CD8-positive, alpha-beta memory T cell (primary cell): ENCODE measurements around the gene RASGRF1. TPM values are rescaled to one million over a fixed set of nuclear protein-coding genes. Genes with fewer than 3 reads are reported as not detected.

Source experiments
- CTCF ChIA-PET: fragments of 350-600 bp; sonication (Branson Sonifier 250); formaldehyde crosslinking; loops from one replicate; lab custom pipeline; 2021; ENCODE audit warnings: antibody characterized with exemption; lab: Charles Lee
- POLR2A ChIA-PET: fragments of 350-600 bp; sonication (Branson Sonifier 250); formaldehyde crosslinking; loops from one replicate; lab custom pipeline; 2021; ENCODE audit warnings: antibody characterized with exemption; lab: Charles Lee
- DNase-seq, 5 donors: peaks; one replicate each; pipeline versions ENCODE4 v3.0.0 to v3.0.0-alpha.2; 2020 to 2022; ENCODE audit warnings: mixed read lengths in 1 of 5
- H3K27ac ChIP-seq: one replicate; pipeline ENCODE4 v1.7.0; 2013; ENCODE audit warnings: low read depth, mild to moderate bottlenecking, low read length, moderate library complexity
- H3K27me3 ChIP-seq: 2 replicates; pipeline ENCODE4 v1.7.0; 2013; ENCODE audit warnings: low read length, mild to moderate bottlenecking; ENCODE audit not compliant: insufficient read depth, poor library complexity, severe bottlenecking
- H3K36me3 ChIP-seq: 2 replicates; pipeline ENCODE4 v1.7.0; 2013; ENCODE audit warnings: mild to moderate bottlenecking, low read length, moderate library complexity; ENCODE audit not compliant: insufficient read depth
- H3K4me1 ChIP-seq: 2 replicates; pipeline ENCODE4 v1.7.0; 2013; ENCODE audit warnings: mild to moderate bottlenecking, low read length, moderate library complexity; ENCODE audit not compliant: insufficient read depth
- H3K4me3 ChIP-seq: 2 replicates; pipeline ENCODE4 v1.7.0; 2013; ENCODE audit warnings: mild to moderate bottlenecking, low read length
- H3K9me3 ChIP-seq: 2 replicates; pipeline ENCODE4 v1.7.0; 2013; ENCODE audit warnings: mild to moderate bottlenecking, low read length
- H3K27ac Mint-ChIP-seq, 8 donors: one replicate each; pipeline ENCODE4 v1.8.0; 2020 to 2021; ENCODE audit warnings: mixed read lengths in 8 of 8, mild to moderate bottlenecking in 6 of 8, inconsistent platforms in 3 of 8, moderate library complexity in 3 of 8
- H3K27me3 Mint-ChIP-seq, 2 donors: one replicate each; pipeline ENCODE4 v1.8.0; 2020 to 2021; ENCODE audit warnings: mixed read lengths in 2 of 2, mild to moderate bottlenecking in 1 of 2, moderate library complexity in 1 of 2
- H3K36me3 Mint-ChIP-seq, 3 donors: one replicate each; pipeline ENCODE4 v1.8.0; 2020 to 2021; ENCODE audit warnings: mixed read lengths in 3 of 3, inconsistent platforms in 1 of 3, mild to moderate bottlenecking in 1 of 3
- H3K4me1 Mint-ChIP-seq, 3 donors: one replicate each; pipeline ENCODE4 v1.8.0; 2020 to 2021; ENCODE audit warnings: mixed read lengths in 3 of 3, inconsistent platforms in 1 of 3, mild to moderate bottlenecking in 1 of 3
- H3K4me3 Mint-ChIP-seq, 7 donors: one replicate each; pipeline ENCODE4 v1.8.0; 2020 to 2021; ENCODE audit warnings: mixed read lengths in 7 of 7, mild to moderate bottlenecking in 6 of 7, moderate library complexity in 4 of 7, inconsistent platforms in 2 of 7
- H3K9me3 Mint-ChIP-seq, 5 donors: one replicate each; pipeline ENCODE4 v1.8.0; 2020 to 2022; ENCODE audit warnings: mixed read lengths in 5 of 5, mild to moderate bottlenecking in 3 of 5, moderate library complexity in 2 of 5, inconsistent platforms in 1 of 5
- polyA plus RNA-seq: library from polyadenylated mRNA; unstranded; fragments of 300-500 nt; fragmentation: Illumina TruSeq; gene quantifications from one replicate; pipeline ENCODE4 v1.2.3, GENCODE V29; 2021
- total RNA-seq, 2 experiments: library from RNA; stranded (reverse); gene quantifications; one replicate each; pipeline ENCODE4 v1.2.3, GENCODE V29; 2021

Gene RASGRF1
- total and polyA plus RNA-seq, 3 experiments from 2014 or later: not detected

DNA sequence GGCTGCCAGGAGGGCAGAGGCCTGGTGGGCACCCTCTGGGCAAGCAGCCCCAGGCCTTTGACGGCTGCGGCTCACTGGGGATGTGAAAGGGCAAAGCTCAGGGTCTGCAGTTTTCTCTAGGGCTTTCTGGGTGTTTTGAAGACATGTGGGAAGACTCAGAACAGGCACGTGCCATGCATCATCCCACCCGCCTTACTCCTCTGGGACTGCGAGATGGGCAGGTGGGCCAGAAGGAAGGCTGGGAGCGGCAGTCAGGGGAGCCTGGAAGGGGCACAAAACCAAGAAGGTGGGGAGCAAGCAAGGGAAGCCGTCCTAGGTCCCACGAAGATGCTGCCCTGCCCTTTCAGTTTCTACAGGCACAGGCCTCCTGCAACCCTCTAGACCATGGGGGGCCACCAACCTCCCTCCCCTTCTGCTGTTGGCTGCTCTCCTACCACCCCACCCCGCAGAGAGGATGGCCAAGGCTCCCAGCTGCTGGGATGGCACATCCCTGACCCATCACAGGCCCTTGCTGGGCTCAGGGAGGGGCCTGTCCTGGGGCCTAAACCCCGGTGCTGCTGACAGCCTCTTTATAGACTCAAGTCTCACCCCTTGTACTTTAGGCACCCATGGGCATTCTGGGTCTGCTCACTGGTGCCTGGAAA, 73.9 kb downstream of the RASGRF1 start:
- H3K27ac Mint-ChIP-seq: no peak overlapping the region
- Histone ChIP-seq H3K27me3 (no peaks in the 10 kb centered on the region), H3K36me3 (no peaks in the 10 kb centered on the region), H3K4me1 (no peaks in the 10 kb centered on the region), H3K27ac (no peak overlapping the region), H3K9me3 (no peaks in the 10 kb centered on the region), H3K4me3 (no peak overlapping the region)
- H3K9me3 Mint-ChIP-seq: no peaks in the 10 kb centered on the region
- H3K27me3 Mint-ChIP-seq: peaks cover 0 to 10% of the 10 kb centered on the region in 2 donors
- H3K4me1 Mint-ChIP-seq: no peaks in the 10 kb centered on the region
- H3K36me3 Mint-ChIP-seq: no peaks in the 10 kb centered on the region
- DNase-seq: no peak
- POLR2A ChIA-PET: no interaction called here
- H3K4me3 Mint-ChIP-seq: no peak overlapping the region
- CTCF ChIA-PET: no interaction called here

DNA sequence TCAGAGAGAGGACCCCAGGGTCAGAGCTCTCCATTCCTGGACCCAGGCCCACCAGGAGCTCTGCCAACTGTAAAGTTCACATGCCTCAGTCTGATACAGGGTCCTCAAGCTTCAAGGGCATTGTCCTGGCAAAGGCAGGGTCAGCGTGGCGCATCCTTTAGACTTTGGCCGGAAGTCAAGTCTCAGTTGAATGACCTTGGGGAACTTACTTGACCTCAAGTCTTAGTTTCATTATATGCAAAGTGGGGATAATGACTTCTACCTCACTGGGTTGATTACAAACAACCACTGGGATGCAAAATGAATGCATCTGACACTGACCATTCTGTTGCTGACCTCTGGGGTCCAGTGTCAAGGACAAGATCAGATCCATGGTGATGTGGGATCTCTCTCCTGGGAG, 75.2 kb downstream of the RASGRF1 start:
- Histone ChIP-seq H3K27ac (no peak overlapping the region), H3K4me1 (no peaks in the 10 kb centered on the region), H3K4me3 (no peak overlapping the region), H3K27me3 (no peaks in the 10 kb centered on the region), H3K36me3 (no peaks in the 10 kb centered on the region), H3K9me3 (no peaks in the 10 kb centered on the region)
- DNase-seq: no peak
- H3K4me3 Mint-ChIP-seq: no peak overlapping the region
- ChIA-PET CTCF (no interaction called here), POLR2A (no interaction called here)
- no peaks in the 10 kb centered on the region for H3K9me3 Mint-ChIP-seq
- H3K36me3 Mint-ChIP-seq: no peaks in the 10 kb centered on the region
- peaks cover 2 to 10% of the 10 kb centered on the region in 2 donors for H3K27me3 Mint-ChIP-seq
- no peak overlapping the region for H3K27ac Mint-ChIP-seq
- H3K4me1 Mint-ChIP-seq: no peaks in the 10 kb centered on the region

DNA sequence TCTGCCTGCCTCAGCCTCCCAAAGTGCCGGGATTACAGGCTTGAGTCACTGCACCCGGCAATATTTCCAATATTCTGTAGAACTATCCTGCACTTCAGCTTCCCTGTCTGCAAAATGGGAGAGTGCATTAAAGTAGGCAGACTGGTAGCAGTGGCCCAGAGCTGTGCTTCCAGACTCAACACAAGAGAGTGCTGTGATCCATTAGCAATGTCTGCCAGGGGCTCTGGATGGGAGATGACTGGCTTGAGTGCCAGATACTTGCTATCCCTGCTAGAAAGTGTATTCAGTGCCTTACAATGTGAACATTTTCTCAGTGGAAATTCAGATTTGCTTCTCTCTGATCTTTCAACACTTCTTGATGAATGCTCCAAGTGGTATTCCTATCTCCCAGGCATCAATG, 80.3 kb downstream of the RASGRF1 start:
- Histone ChIP-seq H3K27me3 (no peaks in the 10 kb centered on the region), H3K27ac (no peak overlapping the region), H3K9me3 (no peaks in the 10 kb centered on the region), H3K4me3 (no peak overlapping the region), H3K36me3 (no peaks in the 10 kb centered on the region), H3K4me1 (no peaks in the 10 kb centered on the region)
- Mint-ChIP-seq H3K27ac (no peak overlapping the region), H3K36me3 (no peaks in the 10 kb centered on the region), H3K27me3 (peaks cover 2 to 14% of the 10 kb centered on the region in 2 donors), H3K9me3 (no peaks in the 10 kb centered on the region), H3K4me3 (no peak overlapping the region), H3K4me1 (no peaks in the 10 kb centered on the region)
- CTCF ChIA-PET: no interaction called here
- POLR2A ChIA-PET: interaction anchor here (0.7 kb wide), 1 partner anchor 14 kb away, joined by 7 read pairs; no protein-coding TSS in a partner anchor
- DNase-seq: no peak

DNA sequence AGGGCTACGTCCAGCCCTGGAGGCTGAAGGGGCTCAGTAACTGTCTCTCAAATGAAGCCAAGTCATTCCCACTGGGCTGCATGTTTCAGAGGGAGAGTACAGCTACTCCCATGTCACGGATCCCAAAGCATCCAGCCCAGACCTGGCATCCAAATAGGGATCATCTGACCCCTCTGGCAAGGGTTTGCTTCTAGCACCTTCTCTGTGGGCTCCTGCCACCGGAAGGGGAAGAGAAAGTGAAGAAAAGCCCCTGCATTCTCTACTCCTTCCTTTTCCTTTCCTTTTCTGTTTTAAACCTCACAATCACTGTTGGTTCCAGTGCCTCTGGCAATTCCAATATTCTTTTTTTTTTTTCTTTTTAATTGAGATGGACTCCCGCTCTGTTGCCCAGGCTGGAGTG, 81.2 kb downstream of the RASGRF1 start:
- POLR2A ChIA-PET: no interaction called here
- CTCF ChIA-PET: no interaction called here
- H3K27ac Mint-ChIP-seq: no peak overlapping the region
- Histone ChIP-seq H3K27me3 (no peaks in the 10 kb centered on the region), H3K4me3 (no peak overlapping the region), H3K4me1 (peaks cover 5% of the 10 kb centered on the region), H3K9me3 (no peaks in the 10 kb centered on the region), H3K27ac (no peak overlapping the region), H3K36me3 (no peaks in the 10 kb centered on the region)
- no peak overlapping the region for H3K4me3 Mint-ChIP-seq
- H3K36me3 Mint-ChIP-seq: no peaks in the 10 kb centered on the region
- H3K4me1 Mint-ChIP-seq: peaks cover 0 to 7% (median 0%) of the 10 kb centered on the region in 3 donors
- no peaks in the 10 kb centered on the region for H3K9me3 Mint-ChIP-seq
- H3K27me3 Mint-ChIP-seq: peaks cover 2 to 14% of the 10 kb centered on the region in 2 donors
- no peak for DNase-seq

DNA sequence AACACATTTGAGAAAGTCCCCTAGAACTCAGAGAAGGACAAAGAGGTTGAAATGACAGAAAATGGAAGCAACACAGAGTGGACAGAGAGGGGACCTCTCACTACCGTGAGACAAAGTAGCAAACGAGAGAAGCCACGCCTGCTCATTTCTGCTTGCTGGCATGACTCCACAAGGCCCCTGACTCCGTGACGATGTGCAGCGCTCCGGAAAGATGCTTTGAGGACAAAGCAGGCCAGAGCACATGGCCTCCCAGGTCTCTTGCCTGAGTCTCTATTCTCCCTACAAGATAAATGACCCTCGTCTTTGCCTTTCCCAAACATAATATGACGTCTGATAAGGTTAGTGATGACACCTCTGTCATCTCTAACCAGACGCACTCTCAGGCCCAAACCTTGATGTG, 81.9 kb downstream of the RASGRF1 start:
- Mint-ChIP-seq H3K4me3 (no peak overlapping the region), H3K27ac (no peak overlapping the region), H3K36me3 (no peaks in the 10 kb centered on the region), H3K9me3 (no peaks in the 10 kb centered on the region), H3K4me1 (peaks cover 0 to 8% (median 0%) of the 10 kb centered on the region in 3 donors), H3K27me3 (peaks cover 2 to 11% of the 10 kb centered on the region in 2 donors)
- Histone ChIP-seq H3K27ac (no peak overlapping the region), H3K4me1 (peaks cover 5% of the 10 kb centered on the region), H3K9me3 (no peaks in the 10 kb centered on the region), H3K36me3 (no peaks in the 10 kb centered on the region), H3K4me3 (no peak overlapping the region), H3K27me3 (no peaks in the 10 kb centered on the region)
- ChIA-PET POLR2A (no interaction called here), CTCF (no interaction called here)
- DNase-seq: no peak

DNA sequence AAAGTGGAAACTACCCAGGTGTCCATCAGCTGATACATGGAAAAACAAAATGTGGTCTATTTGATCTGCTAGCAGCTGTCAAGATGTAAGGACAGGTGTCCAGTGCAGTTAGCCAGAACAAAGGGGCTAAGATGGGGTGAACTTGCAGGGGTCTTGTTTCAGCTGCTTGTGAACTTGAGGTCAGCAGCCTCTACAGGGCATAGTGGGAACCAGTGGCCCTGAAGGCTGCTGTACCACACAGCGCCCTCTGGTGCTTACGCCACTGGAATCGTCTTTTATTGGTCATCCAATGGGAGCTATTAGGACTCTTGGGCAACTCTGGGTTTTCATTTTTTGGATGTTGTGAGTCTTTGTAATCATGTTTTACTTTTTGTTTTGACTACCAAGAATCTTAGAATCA, 83.5 kb downstream of the RASGRF1 start:
- Mint-ChIP-seq H3K27me3 (peaks cover 2 to 11% of the 10 kb centered on the region in 2 donors), H3K4me3 (no peak overlapping the region)
- POLR2A ChIA-PET: no interaction called here

DNA sequence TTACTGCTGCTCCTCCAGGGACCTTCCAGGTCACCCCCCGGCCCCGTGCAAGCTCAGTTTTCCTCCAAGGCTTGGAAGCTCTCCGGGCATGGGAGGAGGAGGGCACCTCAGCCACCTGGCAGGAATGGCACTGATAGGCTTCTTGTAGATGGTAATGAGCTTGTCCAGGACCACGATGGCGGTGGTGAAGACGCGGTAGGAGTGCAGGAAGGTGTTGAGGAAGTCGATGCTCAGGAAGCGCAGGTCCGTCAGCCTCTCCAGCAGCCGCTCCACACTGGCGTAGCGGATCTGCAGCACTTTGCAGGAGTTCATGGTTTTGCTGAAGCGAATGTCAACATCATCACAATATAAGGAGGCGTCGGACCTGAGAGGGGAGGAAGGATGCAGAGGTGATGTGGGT, 84.5 kb downstream of the RASGRF1 start:
- H3K4me3 Mint-ChIP-seq: no peak overlapping the region
- no peak overlapping the region for H3K27ac Mint-ChIP-seq

More for the DNA sequence above, 83.5 kb downstream of the RASGRF1 start:
- Mint-ChIP-seq H3K36me3 (no peaks in the 10 kb centered on the region), H3K27ac (no peak overlapping the region), H3K9me3 (no peaks in the 10 kb centered on the region), H3K4me1 (peaks cover 0 to 8% (median 0%) of the 10 kb centered on the region in 3 donors)
- no peak for DNase-seq
- no peaks in the 10 kb centered on the region for H3K27me3 ChIP-seq
- CTCF ChIA-PET: interaction anchor here (1.1 kb wide), 2 partner anchors 8 to 145 kb away, joined by 3 to 4 read pairs; no protein-coding TSS in a partner anchor
- no peak overlapping the region for H3K4me3 ChIP-seq
- H3K27ac ChIP-seq: no peak overlapping the region
- H3K9me3 ChIP-seq: no peaks in the 10 kb centered on the region
- no peaks in the 10 kb centered on the region for H3K36me3 ChIP-seq
- peaks cover 5% of the 10 kb centered on the region for H3K4me1 ChIP-seq

DNA sequence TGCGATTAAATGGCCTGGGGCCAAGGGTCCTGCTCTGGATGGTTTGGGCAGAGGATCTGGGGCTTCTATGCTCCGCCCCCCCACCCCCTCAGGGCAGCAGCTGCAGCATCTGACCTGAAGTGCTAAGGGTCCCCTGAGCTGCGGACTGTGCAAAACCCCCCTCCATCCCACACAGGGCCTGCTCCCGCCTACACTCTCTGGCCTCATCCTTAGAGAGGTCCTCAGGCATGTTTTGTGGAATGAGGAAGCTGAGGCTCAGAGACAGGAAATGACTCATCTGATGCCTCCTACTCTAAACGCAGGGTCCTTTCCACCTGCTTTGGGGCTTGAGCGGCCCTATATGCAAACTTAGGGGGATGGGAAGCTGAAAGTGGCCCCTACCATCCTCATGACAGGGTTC, 86.2 kb downstream of the RASGRF1 start:
- Mint-ChIP-seq H3K27me3 (peaks cover 0 to 6% of the 10 kb centered on the region in 2 donors), H3K9me3 (no peaks in the 10 kb centered on the region), H3K4me3 (no peak overlapping the region), H3K4me1 (peaks cover 0 to 8% (median 0%) of the 10 kb centered on the region in 3 donors), H3K36me3 (no peaks in the 10 kb centered on the region), H3K27ac (no peak overlapping the region)
- CTCF ChIA-PET: interaction anchor here (1.6 kb wide), 1 partner anchor 25 kb away, joined by 3 read pairs; no protein-coding TSS in a partner anchor
- Histone ChIP-seq H3K27me3 (no peaks in the 10 kb centered on the region), H3K36me3 (no peaks in the 10 kb centered on the region), H3K4me1 (peaks cover 5% of the 10 kb centered on the region), H3K9me3 (no peaks in the 10 kb centered on the region), H3K27ac (no peak overlapping the region), H3K4me3 (no peak overlapping the region)
- POLR2A ChIA-PET: no interaction called here
- DNase-seq: no peak

More for the DNA sequence above, 84.5 kb downstream of the RASGRF1 start:
- Histone ChIP-seq H3K27me3 (no peaks in the 10 kb centered on the region), H3K27ac (no peak overlapping the region), H3K4me1 (peaks cover 5% of the 10 kb centered on the region), H3K9me3 (no peaks in the 10 kb centered on the region), H3K4me3 (no peak overlapping the region), H3K36me3 (no peaks in the 10 kb centered on the region)
- peaks cover 2 to 8% of the 10 kb centered on the region in 2 donors for H3K27me3 Mint-ChIP-seq
- ChIA-PET CTCF (no interaction called here), POLR2A (no interaction called here)
- H3K4me1 Mint-ChIP-seq: peaks cover 0 to 8% (median 0%) of the 10 kb centered on the region in 3 donors
- no peak for DNase-seq
- no peaks in the 10 kb centered on the region for H3K36me3 Mint-ChIP-seq
- H3K9me3 Mint-ChIP-seq: no peaks in the 10 kb centered on the region
